Suprapubic skin (tissue), 4 donors: ENCODE data around the gene DOCK11. TPM values are rescaled to one million over a fixed set of nuclear protein-coding genes. Genes with fewer than 3 reads are reported as not detected.

Source experiments
- DNase-seq, 2 donors: peaks; one replicate each; pipeline ENCODE4 v3.0.0-alpha.2; 2019; ENCODE audit warnings: low spot score in 2 of 2
- H3K27ac ChIP-seq: fragments of 200-600 bp; sonication (generic); one replicate; pipeline ENCODE4 v1.5.1; 2019
- H3K27me3 ChIP-seq: fragments of 200-600 bp; sonication (generic); one replicate; pipeline ENCODE4 v1.5.1; 2019
- H3K36me3 ChIP-seq: fragments of 200-600 bp; sonication (generic); one replicate; pipeline ENCODE4 v1.5.1; 2019
- H3K4me1 ChIP-seq: fragments of 200-600 bp; sonication (generic); one replicate; pipeline ENCODE4 v1.5.1; 2019
- H3K4me3 ChIP-seq: fragments of 200-600 bp; sonication (generic); one replicate; pipeline ENCODE4 v1.5.1; 2019; ENCODE audit warnings: mild to moderate bottlenecking
- H3K9me3 ChIP-seq: fragments of 200-600 bp; sonication (generic); one replicate; pipeline ENCODE4 v1.5.1; 2019
- CTCF ChIP-seq, 2 donors: fragments of 200-600 bp in 1 of 2; fragments of 450-650 bp in 1 of 2; sonication (generic) in 1 of 2; IDR thresholded peaks; one replicate each; pipeline ENCODE4 v1.5.1; 2016 to 2019; ENCODE audit warnings: antibody characterized with exemption in 2 of 2, mild to moderate bottlenecking in 1 of 2, moderate library complexity in 1 of 2
- EP300 ChIP-seq: sonication (generic); formaldehyde crosslinking; IDR thresholded peaks from one replicate; pipeline ENCODE4 v1.6.1; 2017; ENCODE audit warnings: antibody characterized with exemption
- POLR2A ChIP-seq, 2 donors: fragments of 450-650 bp; IDR thresholded peaks; one replicate each; pipeline ENCODE4 v1.6.1; 2017; ENCODE audit warnings: antibody characterized with exemption in 2 of 2, mild to moderate bottlenecking in 2 of 2, moderate library complexity in 2 of 2
- POLR2AphosphoS5 ChIP-seq, 3 donors: sonication (generic); formaldehyde crosslinking; IDR thresholded peaks; one replicate each; pipeline ENCODE4 v1.6.1; 2017; ENCODE audit warnings: antibody characterized with exemption in 3 of 3
- WGBS: methylation state at CpG from one replicate; pipeline ENCODE4 v1.1.5; 2018; 5-methylcytosine and 5-hydroxymethylcytosine counted together
- total RNA-seq, 4 donors: library from RNA; depleted of rRNA; stranded (reverse); fragments of >200 nt; gene quantifications; one replicate each; pipeline ENCODE4 v1.1.0, GENCODE V29; 2016

The DOCK11 gene
- total RNA-seq, 4 donors from 2014 or later = 3.9 to 9.4 (median 5.7) TPM

GRCh38 chrX:118717678-118718391, 222.2 kb downstream of the DOCK11 start:
- no peak for TF ChIP-seq CTCF (IDR thresholded peaks at IDR 0.05)
- TF ChIP-seq POLR2A (IDR thresholded peaks at IDR 0.05) = no peak
- no peak for TF ChIP-seq POLR2AphosphoS5 (IDR thresholded peaks at IDR 0.05)
- TF ChIP-seq EP300 = no peak
- Histone ChIP-seq H3K27ac (no peak overlapping the region), H3K4me3 (no peak overlapping the region), H3K36me3 (no peaks in the 10 kb centered on the region), H3K27me3 (no peaks in the 10 kb centered on the region), H3K4me1 (no peaks in the 10 kb centered on the region), H3K9me3 (no peaks in the 10 kb centered on the region)
- DNase-seq = no peak
- 87% methylated on average over 13 of the region's 13 CpGs for WGBS

- WGBS = 77% methylated on average over 2 of the region's 2 CpGs
- no peaks in the 10 kb centered on the region for H3K4me1 ChIP-seq
- DNase-seq = no peak
These were observed 223.1 kb downstream of the DOCK11 start for GRCh38 chrX:118718737-118719136.

GRCh38 chrX:118720058-118720707, 224.6 kb downstream of the DOCK11 start:
- WGBS = 90% methylated on average over 3 of the region's 3 CpGs
- Histone ChIP-seq H3K36me3 (no peaks in the 10 kb centered on the region), H3K4me1 (no peaks in the 10 kb centered on the region), H3K4me3 (no peak overlapping the region), H3K27ac (no peak overlapping the region), H3K27me3 (no peaks in the 10 kb centered on the region), H3K9me3 (no peaks in the 10 kb centered on the region)
- TF ChIP-seq POLR2AphosphoS5 (IDR thresholded peaks at IDR 0.05) = no peak
- TF ChIP-seq EP300 = no peak
- no peak for TF ChIP-seq CTCF (IDR thresholded peaks at IDR 0.05)
- no peak for TF ChIP-seq POLR2A (IDR thresholded peaks at IDR 0.05)
- DNase-seq = no peak

More at GRCh38 chrX:118718737-118719136, 223.1 kb downstream of the DOCK11 start:
- TF ChIP-seq POLR2A (IDR thresholded peaks at IDR 0.05) (no peak), CTCF (IDR thresholded peaks at IDR 0.05) (no peak), EP300 (no peak), POLR2AphosphoS5 (IDR thresholded peaks at IDR 0.05) (no peak)
- H3K36me3 ChIP-seq = no peaks in the 10 kb centered on the region
- no peak overlapping the region for H3K27ac ChIP-seq
- H3K27me3 ChIP-seq = no peaks in the 10 kb centered on the region
- H3K9me3 ChIP-seq = no peaks in the 10 kb centered on the region
- H3K4me3 ChIP-seq = no peak overlapping the region

GRCh38 chrX:118723376-118723775, 227.8 kb downstream of the DOCK11 start:
- DNase-seq = no peak
- H3K27me3 ChIP-seq = no peaks in the 10 kb centered on the region
- H3K4me3 ChIP-seq = no peak overlapping the region
- no peaks in the 10 kb centered on the region for H3K9me3 ChIP-seq
- H3K27ac ChIP-seq = no peak overlapping the region
- no peak for TF ChIP-seq CTCF (IDR thresholded peaks at IDR 0.05)
- TF ChIP-seq POLR2AphosphoS5 (IDR thresholded peaks at IDR 0.05) = no peak
- TF ChIP-seq EP300 = no peak
- no peak for TF ChIP-seq POLR2A (IDR thresholded peaks at IDR 0.05)
- WGBS = 51% methylated on average over 3 of the region's 3 CpGs
- H3K36me3 ChIP-seq = no peaks in the 10 kb centered on the region
- peaks cover 9% of the 10 kb centered on the region for H3K4me1 ChIP-seq

- Histone ChIP-seq H3K4me3 (no peak overlapping the region), H3K27ac (no peak overlapping the region), H3K4me1 (peaks cover 14% of the 10 kb centered on the region), H3K27me3 (no peaks in the 10 kb centered on the region), H3K9me3 (no peaks in the 10 kb centered on the region), H3K36me3 (no peaks in the 10 kb centered on the region)
- WGBS = 73% methylated on average over 5 of the region's 5 CpGs
- no peak for DNase-seq
- TF ChIP-seq EP300 = no peak
- TF ChIP-seq POLR2AphosphoS5 (IDR thresholded peaks at IDR 0.05) = no peak
- no peak for TF ChIP-seq POLR2A (IDR thresholded peaks at IDR 0.05)
- no peak for TF ChIP-seq CTCF (IDR thresholded peaks at IDR 0.05)
These were observed 228.8 kb downstream of the DOCK11 start for GRCh38 chrX:118724365-118724764.
